ENCODE results near the gene FAM241B. TPM values are rescaled to one million over a fixed set of nuclear protein-coding genes. Genes with fewer than 3 reads are reported as not detected.

FAM241B gene
- polyA plus RNA-seq, 1 of the 3 experiments (the other 2 are of a cell fraction): 16.0 TPM

DNA sequence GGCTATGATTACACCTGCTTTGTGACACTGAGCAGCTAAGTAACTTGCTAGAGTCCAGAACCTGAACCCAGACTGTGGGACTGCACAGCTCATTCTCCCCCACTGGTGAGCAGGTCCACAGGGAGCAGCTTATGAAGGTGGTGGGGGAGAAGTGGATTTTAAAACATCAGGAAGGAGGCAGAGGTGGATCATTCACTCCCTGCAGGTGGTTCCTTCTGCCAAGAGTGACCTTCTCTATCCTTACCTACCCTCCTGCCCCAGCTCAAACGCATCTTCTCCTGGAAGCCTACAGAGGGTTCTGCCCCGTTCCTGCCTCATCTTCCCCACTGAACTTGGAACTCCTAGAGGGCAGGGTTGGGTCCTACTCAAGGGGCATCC is 539 bp upstream of the FAM241B start:
- H3K9me3 ChIP-seq: no peaks in the 10 kb centered on the region
- peak overlapping the region; percentile 52; the same call in 1 of the 2 replicates for H2AFZ ChIP-seq (ENCODE audit: low read depth)
- H3F3A ChIP-seq (replicated peaks; ENCODE audit: insufficient read depth): no peaks in the 10 kb centered on the region
- no peaks in the 10 kb centered on the region for H3K79me2 ChIP-seq (ENCODE audit: insufficient read depth)
- WGBS (ENCODE audit: low lambda C conversion rate): 71% methylated on average over 2 of the region's 2 CpGs
- no peak for TF ChIP-seq MXI1 (IDR thresholded peaks at IDR 0.05; ENCODE audit: low read depth, low read length)
- TF ChIP-seq POLR2AphosphoS5 (IDR thresholded peaks at IDR 0.05; ENCODE audit: low read depth, low read length): no peak
- no peak for TF ChIP-seq FOXM1 (IDR thresholded peaks at IDR 0.05; ENCODE audit: low read depth)
- TF ChIP-seq TCF12 (IDR thresholded peaks at IDR 0.05): no peak
- no peak for TF ChIP-seq FOSL2 (IDR thresholded peaks at IDR 0.05; ENCODE audit: borderline replicate concordance, low read depth)
- no peak for TF ChIP-seq USF2 (IDR thresholded peaks at IDR 0.05; ENCODE audit: borderline replicate concordance, low read depth, low read length)
- no peak for TF ChIP-seq EZH2phosphoT487 (IDR thresholded peaks at IDR 0.05; ENCODE audit: borderline replicate concordance, low read depth)
- no peak for TF ChIP-seq GABPA (IDR thresholded peaks at IDR 0.05; ENCODE audit: low read depth)
- no peak for TF ChIP-seq RAD21 (IDR thresholded peaks at IDR 0.05; ENCODE audit: low read length)
- TF ChIP-seq ELF1 (IDR thresholded peaks at IDR 0.05): no peak
- TF ChIP-seq SMC3 (IDR thresholded peaks at IDR 0.05; ENCODE audit: low read depth, low read length): no peak
- TF ChIP-seq RXRA (IDR thresholded peaks at IDR 0.05; ENCODE audit: borderline replicate concordance, low read depth): no peak
- TF ChIP-seq SIN3A (IDR thresholded peaks at IDR 0.05; ENCODE audit: borderline replicate concordance, low read depth, low read length): no peak
- TF ChIP-seq TAF1 (IDR thresholded peaks at IDR 0.05; ENCODE audit: borderline replicate concordance, low read depth, low read length): no peak
- TF ChIP-seq GATA2 (CRISPR knock-in tag; IDR thresholded peaks at IDR 0.05): no peak
- H4K20me1 ChIP-seq (ENCODE audit: insufficient read depth): no peaks in the 10 kb centered on the region
- ChIA-PET CTCF (interaction anchor here (0.6 to 4.1 kb wide), 30 partner anchors 7 to 323 kb away, joined by 3 to 15 read pairs (median 3); no protein-coding TSS in a partner anchor), POLR2A (no interaction called here)
- no peak overlapping the region for H3K9ac ChIP-seq
- H3K27me3 ChIP-seq (ENCODE audit: insufficient read depth): no peaks in the 10 kb centered on the region; the same call in 1 of the 2 replicates
- peak overlapping the region; percentile 76 to 82 for H3K4me3 ChIP-seq (ENCODE audit: low read depth in 2 of 2, low read length in 1 of 2)
- H3K4me2 ChIP-seq: peak overlapping the region; percentile 88
- H3K9me2 ChIP-seq: no peaks in the 10 kb centered on the region
- peaks cover 6 to 17% of the 10 kb centered on the region in 2 experiments; a peak in 2 of 4 replicates for H3K4me1 ChIP-seq (ENCODE audit: control insufficient read depth in 1 of 2, insufficient read depth in 2 of 2, low read depth in 1 of 2, low read length in 1 of 2)
- no peak for DNase-seq
- H3K36me3 ChIP-seq (replicated peaks in 1 of 2; ENCODE audit: control insufficient read depth in 1 of 2, insufficient read depth in 2 of 2, low read length in 1 of 2): peaks cover 0 to 5% of the 10 kb centered on the region in 2 experiments
- H3K27ac ChIP-seq (ENCODE audit: low read depth in 2 of 2, low read length in 1 of 2): peak overlapping the region in 1 of 2 experiments; percentile 6; a peak in 1 of 4 replicates

- Histone ChIP-seq H3K27me3 (ENCODE audit: insufficient read depth) (no peaks in the 10 kb centered on the region; the same call in 1 of the 2 replicates), H3K79me2 (ENCODE audit: insufficient read depth) (no peaks in the 10 kb centered on the region), H3K27ac (ENCODE audit: low read depth in 2 of 2, low read length in 1 of 2) (no peak overlapping the region; a peak in 1 of 4 replicates), H3K4me3 (ENCODE audit: low read depth in 2 of 2, low read length in 1 of 2) (peak overlapping the region; percentile 76 to 82), H4K20me1 (ENCODE audit: insufficient read depth) (no peaks in the 10 kb centered on the region), H3F3A (replicated peaks; ENCODE audit: insufficient read depth) (no peaks in the 10 kb centered on the region), H3K9me2 (no peaks in the 10 kb centered on the region), H3K9ac (peak overlapping the region; percentile 53), H3K9me3 (no peaks in the 10 kb centered on the region), H3K4me2 (peak overlapping the region; percentile 88), H3K36me3 (replicated peaks in 1 of 2; ENCODE audit: control insufficient read depth in 1 of 2, insufficient read depth in 2 of 2, low read length in 1 of 2) (peaks cover 0 to 5% of the 10 kb centered on the region in 2 experiments), H2AFZ (ENCODE audit: low read depth) (peak overlapping the region; percentile 52; the same call in 1 of the 2 replicates), H3K4me1 (ENCODE audit: control insufficient read depth in 1 of 2, insufficient read depth in 2 of 2, low read depth in 1 of 2, low read length in 1 of 2) (peaks cover 6 to 17% of the 10 kb centered on the region in 2 experiments; a peak in 2 of 4 replicates)
- ChIA-PET POLR2A (no interaction called here), CTCF (interaction anchor here (1.0 to 17.1 kb wide), 8 partner anchors 8 to 284 kb away, joined by 3 to 364 read pairs (median 11); no protein-coding TSS in a partner anchor)
- no peak for DNase-seq
- 83% methylated on average over 21 of the region's 24 CpGs for WGBS (ENCODE audit: low lambda C conversion rate)
- TF ChIP-seq, protein P1, sequence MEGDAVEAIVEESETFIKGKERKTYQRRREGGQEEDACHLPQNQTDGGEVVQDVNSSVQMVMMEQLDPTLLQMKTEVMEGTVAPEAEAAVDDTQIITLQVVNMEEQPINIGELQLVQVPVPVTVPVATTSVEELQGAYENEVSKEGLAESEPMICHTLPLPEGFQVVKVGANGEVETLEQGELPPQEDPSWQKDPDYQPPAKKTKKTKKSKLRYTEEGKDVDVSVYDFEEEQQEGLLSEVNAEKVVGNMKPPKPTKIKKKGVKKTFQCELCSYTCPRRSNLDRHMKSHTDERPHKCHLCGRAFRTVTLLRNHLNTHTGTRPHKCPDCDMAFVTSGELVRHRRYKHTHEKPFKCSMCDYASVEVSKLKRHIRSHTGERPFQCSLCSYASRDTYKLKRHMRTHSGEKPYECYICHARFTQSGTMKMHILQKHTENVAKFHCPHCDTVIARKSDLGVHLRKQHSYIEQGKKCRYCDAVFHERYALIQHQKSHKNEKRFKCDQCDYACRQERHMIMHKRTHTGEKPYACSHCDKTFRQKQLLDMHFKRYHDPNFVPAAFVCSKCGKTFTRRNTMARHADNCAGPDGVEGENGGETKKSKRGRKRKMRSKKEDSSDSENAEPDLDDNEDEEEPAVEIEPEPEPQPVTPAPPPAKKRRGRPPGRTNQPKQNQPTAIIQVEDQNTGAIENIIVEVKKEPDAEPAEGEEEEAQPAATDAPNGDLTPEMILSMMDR (IDR thresholded peaks at IDR 0.05): no peak
- no peak for TF ChIP-seq POLR2AphosphoS5 (IDR thresholded peaks at IDR 0.05; ENCODE audit: low read depth, low read length)
- TF ChIP-seq GABPA (IDR thresholded peaks at IDR 0.05; ENCODE audit: low read depth): no peak
- no peak for TF ChIP-seq CHD2 (IDR thresholded peaks at IDR 0.05; ENCODE audit: low read length, partially characterized antibody)
- no peak for TF ChIP-seq SMC3 (IDR thresholded peaks at IDR 0.05; ENCODE audit: low read depth, low read length)
- TF ChIP-seq, protein P2, sequence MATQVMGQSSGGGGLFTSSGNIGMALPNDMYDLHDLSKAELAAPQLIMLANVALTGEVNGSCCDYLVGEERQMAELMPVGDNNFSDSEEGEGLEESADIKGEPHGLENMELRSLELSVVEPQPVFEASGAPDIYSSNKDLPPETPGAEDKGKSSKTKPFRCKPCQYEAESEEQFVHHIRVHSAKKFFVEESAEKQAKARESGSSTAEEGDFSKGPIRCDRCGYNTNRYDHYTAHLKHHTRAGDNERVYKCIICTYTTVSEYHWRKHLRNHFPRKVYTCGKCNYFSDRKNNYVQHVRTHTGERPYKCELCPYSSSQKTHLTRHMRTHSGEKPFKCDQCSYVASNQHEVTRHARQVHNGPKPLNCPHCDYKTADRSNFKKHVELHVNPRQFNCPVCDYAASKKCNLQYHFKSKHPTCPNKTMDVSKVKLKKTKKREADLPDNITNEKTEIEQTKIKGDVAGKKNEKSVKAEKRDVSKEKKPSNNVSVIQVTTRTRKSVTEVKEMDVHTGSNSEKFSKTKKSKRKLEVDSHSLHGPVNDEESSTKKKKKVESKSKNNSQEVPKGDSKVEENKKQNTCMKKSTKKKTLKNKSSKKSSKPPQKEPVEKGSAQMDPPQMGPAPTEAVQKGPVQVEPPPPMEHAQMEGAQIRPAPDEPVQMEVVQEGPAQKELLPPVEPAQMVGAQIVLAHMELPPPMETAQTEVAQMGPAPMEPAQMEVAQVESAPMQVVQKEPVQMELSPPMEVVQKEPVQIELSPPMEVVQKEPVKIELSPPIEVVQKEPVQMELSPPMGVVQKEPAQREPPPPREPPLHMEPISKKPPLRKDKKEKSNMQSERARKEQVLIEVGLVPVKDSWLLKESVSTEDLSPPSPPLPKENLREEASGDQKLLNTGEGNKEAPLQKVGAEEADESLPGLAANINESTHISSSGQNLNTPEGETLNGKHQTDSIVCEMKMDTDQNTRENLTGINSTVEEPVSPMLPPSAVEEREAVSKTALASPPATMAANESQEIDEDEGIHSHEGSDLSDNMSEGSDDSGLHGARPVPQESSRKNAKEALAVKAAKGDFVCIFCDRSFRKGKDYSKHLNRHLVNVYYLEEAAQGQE (IDR thresholded peaks at IDR 0.05; ENCODE audit: low read depth, low read length): no peak
- TF ChIP-seq YY1 (IDR thresholded peaks at IDR 0.05; ENCODE audit: low read depth): no peak
- no peak for TF ChIP-seq MXI1 (IDR thresholded peaks at IDR 0.05; ENCODE audit: low read depth, low read length)
- TF ChIP-seq NFIC (IDR thresholded peaks at IDR 0.05; ENCODE audit: borderline replicate concordance): no peak
- TF ChIP-seq RAD21 (IDR thresholded peaks at IDR 0.05; ENCODE audit: low read length): no peak
- no peak for TF ChIP-seq FOXJ3 (CRISPR knock-in tag; IDR thresholded peaks at IDR 0.05)
Observed at GRCh38 chr10:69630651-69631400, 779 bp downstream of the FAM241B start.

All from SK-N-SH (cell line).